Rectal smooth muscle tissue (tissue), 1 donor: ENCODE results near the gene XIST.

Experiments
- H3K27ac ChIP-seq: one replicate; pipeline ENCODE4 v1.7.0; 2013; ENCODE audit warnings: low read depth, low read length, inconsistent platforms
- H3K27me3 ChIP-seq: one replicate; pipeline ENCODE4 v1.7.0; 2013; ENCODE audit warnings: low read length; ENCODE audit not compliant: control insufficient read depth, insufficient read depth
- H3K36me3 ChIP-seq: one replicate; pipeline ENCODE4 v1.7.0; 2013; ENCODE audit warnings: low read length; ENCODE audit not compliant: control insufficient read depth, insufficient read depth
- H3K4me1 ChIP-seq: one replicate; pipeline ENCODE4 v1.7.0; 2013; ENCODE audit warnings: low read length; ENCODE audit not compliant: control insufficient read depth, insufficient read depth
- H3K4me3 ChIP-seq: one replicate; pipeline ENCODE4 v1.7.0; 2013; ENCODE audit warnings: low read length
- H3K9ac ChIP-seq: one replicate; pipeline ENCODE4 v1.7.0; 2013; ENCODE audit warnings: low read length

Gene XIST

DNA sequence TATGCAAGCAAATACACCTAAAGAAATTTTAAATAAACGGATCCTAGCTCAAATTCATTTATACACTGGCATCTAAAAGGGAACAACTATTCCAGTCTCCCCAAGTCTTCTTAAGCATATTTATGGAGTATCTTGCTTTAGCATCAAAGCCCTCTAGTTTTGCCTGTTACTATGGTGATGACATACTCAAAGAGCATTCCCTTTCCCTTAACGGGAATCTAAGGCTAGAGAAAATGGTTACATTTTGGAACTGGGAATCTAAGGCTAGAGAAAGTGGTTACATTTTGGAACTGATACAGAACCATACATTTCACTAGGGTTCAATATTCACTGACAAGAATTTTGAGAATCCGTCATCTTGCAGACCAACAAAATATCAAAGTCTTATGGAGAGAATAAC, 18.3 kb downstream of the XIST start:
- no peaks in the 10 kb centered on the region for H3K27me3 ChIP-seq
- no peaks in the 10 kb centered on the region for H3K4me1 ChIP-seq
- H3K27ac ChIP-seq, result no peak overlapping the region
- H3K9ac ChIP-seq, result no peak overlapping the region
- H3K36me3 ChIP-seq, result peaks cover 5% of the 10 kb centered on the region
- no peak overlapping the region for H3K4me3 ChIP-seq

DNA sequence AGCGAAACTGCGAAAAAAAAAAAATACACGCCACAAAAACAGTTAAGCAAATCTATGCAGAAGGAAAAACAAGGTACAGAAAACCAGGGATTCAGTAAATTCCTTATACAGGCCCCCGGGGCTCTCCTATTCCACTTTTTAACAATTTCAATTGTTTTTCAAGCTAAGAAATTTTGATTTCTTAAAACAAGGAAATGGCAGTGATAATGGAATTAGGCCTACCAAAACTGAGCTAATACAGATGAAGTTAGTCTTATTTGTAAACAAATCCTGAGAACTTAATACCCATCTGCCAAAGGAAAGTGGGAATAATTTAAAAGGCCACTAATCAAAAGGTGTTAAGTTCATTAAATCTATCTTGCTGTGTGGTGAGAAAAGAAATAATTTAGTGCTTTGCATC, 20.2 kb downstream of the XIST start:
- Histone ChIP-seq H3K27me3 (no peaks in the 10 kb centered on the region), H3K9ac (no peak overlapping the region), H3K36me3 (peaks cover 13% of the 10 kb centered on the region), H3K27ac (no peak overlapping the region), H3K4me3 (no peak overlapping the region), H3K4me1 (no peaks in the 10 kb centered on the region)

DNA sequence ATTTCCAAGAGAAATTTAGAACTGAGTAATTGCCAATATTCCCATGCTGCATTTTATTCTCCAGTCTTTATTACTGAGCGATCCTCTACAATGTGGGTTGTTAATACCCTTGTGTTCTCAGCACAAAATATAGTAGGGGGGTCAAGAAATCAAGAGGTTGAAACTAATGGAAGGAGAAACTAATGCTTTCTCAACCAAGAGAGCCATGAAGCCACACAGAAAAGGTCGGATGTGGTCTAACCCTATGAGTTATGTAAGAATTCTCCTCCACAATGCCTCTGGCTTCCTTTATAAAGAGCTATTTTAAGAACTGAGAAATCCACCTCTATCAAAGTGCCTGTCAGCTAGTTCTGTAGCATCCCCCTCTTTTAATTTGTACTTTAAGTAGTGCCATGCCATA, 21.0 kb downstream of the XIST start:
- peaks cover 13% of the 10 kb centered on the region for H3K36me3 ChIP-seq
- no peaks in the 10 kb centered on the region for H3K27me3 ChIP-seq
- H3K4me3 ChIP-seq, result no peak overlapping the region
- no peaks in the 10 kb centered on the region for H3K4me1 ChIP-seq
- no peak overlapping the region for H3K9ac ChIP-seq
- H3K27ac ChIP-seq, result no peak overlapping the region

DNA sequence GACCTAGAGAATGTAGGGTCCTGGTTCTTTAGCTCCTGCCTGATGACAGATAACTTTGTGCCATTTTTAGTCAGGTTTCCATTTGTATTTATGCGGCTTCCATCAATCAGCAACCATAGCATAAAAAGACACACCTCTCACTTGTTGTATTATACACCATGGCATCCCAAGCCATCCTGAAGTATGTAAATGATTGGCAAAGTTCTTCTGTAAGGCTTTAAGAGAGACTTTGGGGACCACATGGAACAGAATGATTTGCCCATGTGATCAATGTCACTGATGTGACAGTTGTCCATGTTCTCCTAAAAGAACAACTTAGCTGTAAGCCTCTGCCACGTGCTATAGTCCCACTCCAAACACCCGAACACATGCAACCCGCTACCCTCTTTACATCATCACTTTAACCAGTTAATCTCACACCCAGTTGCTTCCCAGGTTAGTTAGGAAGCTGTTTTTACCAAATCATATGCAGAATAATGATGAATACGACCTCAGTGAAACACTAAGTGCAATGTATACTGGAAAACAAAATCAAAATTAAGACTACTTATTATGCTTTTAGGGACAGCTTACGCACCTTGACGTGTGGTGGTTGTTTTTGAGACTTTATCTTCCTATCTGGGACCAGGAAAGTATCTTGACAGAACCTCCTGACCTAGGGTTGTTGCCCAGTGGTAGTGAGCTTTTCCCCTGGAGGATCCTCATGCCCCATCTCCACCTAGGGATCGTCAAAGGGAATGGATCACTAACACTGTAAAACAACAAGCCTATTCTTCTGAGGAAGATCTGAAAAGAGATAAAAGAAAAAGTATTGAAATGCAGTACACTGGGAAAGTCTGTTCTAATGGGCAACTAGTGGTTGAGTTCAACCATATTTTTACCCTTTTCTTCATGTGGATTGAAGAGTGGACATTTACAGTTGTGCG, 21.8 kb downstream of the XIST start:
- Histone ChIP-seq H3K27ac (no peak overlapping the region), H3K9ac (no peak overlapping the region), H3K4me1 (no peaks in the 10 kb centered on the region), H3K36me3 (peaks cover 13% of the 10 kb centered on the region), H3K4me3 (no peak overlapping the region), H3K27me3 (no peaks in the 10 kb centered on the region)

DNA sequence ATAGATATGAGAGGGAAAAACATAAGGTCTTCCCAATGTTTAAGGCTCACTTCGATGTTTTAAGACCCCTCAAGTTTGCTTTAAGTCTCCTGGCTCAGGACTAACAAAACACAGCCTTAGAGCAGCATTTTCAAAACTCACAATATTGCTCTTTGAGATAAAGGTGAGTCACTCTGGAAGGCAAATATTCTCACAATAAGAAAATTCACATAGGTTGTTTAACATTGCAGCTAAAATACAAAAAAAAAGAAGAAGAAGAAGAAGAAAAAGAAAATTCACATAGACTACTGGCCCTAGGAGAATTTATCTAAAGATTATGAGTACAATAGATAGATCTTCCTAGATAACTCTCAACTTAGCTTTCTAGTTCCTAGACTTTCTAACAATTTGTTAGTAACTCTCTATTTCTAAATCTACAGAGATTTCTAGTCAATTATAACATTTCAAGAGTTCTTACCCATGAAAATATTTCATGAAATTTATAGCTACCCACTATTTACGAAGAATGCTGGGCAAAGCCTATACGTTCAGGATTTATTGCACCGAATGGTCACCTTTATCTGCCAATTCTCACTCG, 22.5 kb downstream of the XIST start:
- Histone ChIP-seq H3K9ac (no peak overlapping the region), H3K36me3 (peaks cover 13% of the 10 kb centered on the region)

DNA sequence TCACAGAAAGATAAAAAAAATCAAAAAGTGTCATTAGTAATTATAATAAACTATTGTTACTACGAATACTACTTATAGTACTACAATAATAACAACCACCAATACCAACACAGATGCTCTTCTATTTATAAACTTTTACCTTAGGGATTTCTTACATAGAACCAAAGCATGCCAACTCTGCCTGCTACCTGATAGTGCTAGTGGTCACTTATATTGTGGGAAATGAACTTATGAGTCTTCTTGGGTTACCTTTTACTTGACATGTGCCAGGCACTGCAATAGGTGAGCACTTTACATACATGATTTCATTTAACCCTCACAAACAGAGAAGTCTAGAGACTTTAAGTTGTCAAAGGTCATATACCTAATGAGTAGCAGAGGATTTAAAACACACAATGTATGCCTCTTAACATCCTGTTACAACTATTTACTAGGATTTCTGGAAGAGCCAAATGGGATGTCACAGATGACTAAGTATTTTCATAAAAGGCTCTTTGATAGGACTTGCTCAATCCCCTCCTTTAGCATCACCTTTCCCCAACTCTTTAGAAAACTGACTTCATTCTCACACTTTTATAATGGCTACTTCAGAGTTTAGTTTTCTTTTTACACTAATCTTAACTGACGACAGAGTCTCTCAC, 24.3 kb downstream of the XIST start:
- Histone ChIP-seq H3K36me3 (peaks cover 13% of the 10 kb centered on the region), H3K27me3 (no peaks in the 10 kb centered on the region), H3K9ac (no peak overlapping the region), H3K4me1 (no peaks in the 10 kb centered on the region), H3K4me3 (no peak overlapping the region), H3K27ac (no peak overlapping the region)

More for the DNA sequence above, 22.5 kb downstream of the XIST start:
- no peak overlapping the region for H3K4me3 ChIP-seq
- H3K27me3 ChIP-seq, result no peaks in the 10 kb centered on the region
- H3K27ac ChIP-seq, result no peak overlapping the region
- H3K4me1 ChIP-seq, result no peaks in the 10 kb centered on the region

DNA sequence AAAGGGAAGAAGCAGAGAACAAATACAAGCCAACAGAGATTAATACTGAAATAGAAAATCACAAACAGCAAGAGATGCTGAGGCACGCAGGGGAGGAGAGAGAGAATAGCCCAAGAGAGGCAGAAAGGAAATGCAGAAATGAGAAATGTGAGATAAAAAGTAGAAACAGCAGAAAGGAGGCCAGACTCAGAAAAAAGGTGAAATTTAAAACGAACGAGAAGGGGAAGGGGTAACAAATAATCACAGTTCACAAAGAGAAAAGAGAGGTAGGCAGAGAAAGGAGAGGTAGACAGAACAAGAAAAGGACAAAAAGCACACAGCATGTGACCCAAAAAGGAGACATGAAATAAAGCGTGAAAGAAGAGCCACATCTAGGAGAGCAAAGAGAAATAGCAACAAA, 25.1 kb downstream of the XIST start:
- Histone ChIP-seq H3K4me3 (no peak overlapping the region), H3K27ac (no peak overlapping the region), H3K9ac (no peak overlapping the region), H3K27me3 (no peaks in the 10 kb centered on the region), H3K4me1 (no peaks in the 10 kb centered on the region), H3K36me3 (peaks cover 13% of the 10 kb centered on the region)

DNA sequence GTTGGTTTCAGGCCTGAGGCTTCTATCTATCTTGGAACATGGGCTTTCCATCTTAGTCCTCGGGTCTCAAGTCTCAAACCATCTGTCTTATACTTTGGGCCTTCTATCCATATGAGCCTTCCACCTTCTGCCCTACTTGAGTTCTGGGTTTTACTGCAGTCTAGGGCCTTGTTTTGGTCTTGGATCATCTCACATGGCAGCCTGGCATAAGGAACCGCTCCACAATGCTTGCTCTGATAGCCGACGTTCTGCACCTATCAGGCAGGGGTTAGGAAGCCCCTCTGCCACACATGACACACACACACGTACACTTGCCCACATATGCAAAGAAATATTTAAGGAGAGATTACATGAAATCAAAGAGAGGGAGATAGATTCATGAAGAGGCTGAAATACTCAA, 25.5 kb downstream of the XIST start:
- Histone ChIP-seq H3K27ac (no peak overlapping the region), H3K36me3 (peaks cover 13% of the 10 kb centered on the region), H3K27me3 (no peaks in the 10 kb centered on the region), H3K4me3 (no peak overlapping the region), H3K9ac (no peak overlapping the region), H3K4me1 (no peaks in the 10 kb centered on the region)

DNA sequence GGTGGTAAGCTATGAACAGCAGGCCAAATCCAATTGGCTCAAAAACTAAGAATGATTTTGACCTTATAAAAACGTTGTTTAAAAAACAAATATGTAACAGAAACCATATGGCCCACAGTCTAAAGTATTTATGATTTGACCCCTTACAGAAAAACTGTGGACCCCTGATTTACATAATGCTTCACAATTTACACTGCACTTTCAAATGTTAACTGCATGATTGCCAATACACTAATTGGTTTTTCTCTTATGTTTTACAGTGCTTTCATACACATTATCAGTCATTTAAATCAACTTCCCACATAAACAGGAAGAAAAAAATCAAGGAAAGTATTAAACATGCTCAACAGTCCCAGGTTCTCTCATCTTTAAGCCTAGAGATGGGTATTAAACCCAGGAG, 26.9 kb downstream of the XIST start:
- Histone ChIP-seq H3K9ac (no peak overlapping the region), H3K36me3 (peaks cover 9% of the 10 kb centered on the region), H3K4me3 (no peak overlapping the region), H3K4me1 (no peaks in the 10 kb centered on the region), H3K27ac (no peak overlapping the region), H3K27me3 (no peaks in the 10 kb centered on the region)

DNA sequence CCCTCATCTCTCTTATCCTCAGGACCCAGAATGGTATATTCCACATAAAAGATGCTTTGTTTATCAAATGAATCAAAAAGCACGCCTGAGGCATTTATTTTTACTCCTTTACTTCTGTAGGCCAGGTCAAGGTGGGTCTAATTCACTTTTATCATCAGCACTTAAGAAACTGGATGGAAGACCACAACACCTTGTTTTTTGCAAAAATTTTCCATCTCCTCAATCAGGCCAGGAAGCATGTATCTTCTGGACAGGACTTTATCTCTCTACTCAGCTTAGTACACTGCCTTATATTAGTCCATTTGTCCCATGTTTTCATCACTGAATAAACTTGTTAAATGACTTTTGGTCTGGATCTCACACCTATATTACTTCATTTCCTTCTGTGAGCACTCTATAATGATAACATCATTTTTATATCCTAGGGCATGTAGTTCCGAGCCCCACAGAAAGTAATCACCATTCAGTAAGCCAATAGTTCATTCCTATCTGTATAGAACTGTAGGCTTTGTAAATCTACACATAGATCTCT, 29.0 kb downstream of the XIST start:
- Histone ChIP-seq H3K4me3 (no peak overlapping the region), H3K27me3 (no peaks in the 10 kb centered on the region), H3K27ac (no peak overlapping the region), H3K9ac (no peak overlapping the region), H3K4me1 (no peaks in the 10 kb centered on the region), H3K36me3 (peaks cover 4% of the 10 kb centered on the region)

DNA sequence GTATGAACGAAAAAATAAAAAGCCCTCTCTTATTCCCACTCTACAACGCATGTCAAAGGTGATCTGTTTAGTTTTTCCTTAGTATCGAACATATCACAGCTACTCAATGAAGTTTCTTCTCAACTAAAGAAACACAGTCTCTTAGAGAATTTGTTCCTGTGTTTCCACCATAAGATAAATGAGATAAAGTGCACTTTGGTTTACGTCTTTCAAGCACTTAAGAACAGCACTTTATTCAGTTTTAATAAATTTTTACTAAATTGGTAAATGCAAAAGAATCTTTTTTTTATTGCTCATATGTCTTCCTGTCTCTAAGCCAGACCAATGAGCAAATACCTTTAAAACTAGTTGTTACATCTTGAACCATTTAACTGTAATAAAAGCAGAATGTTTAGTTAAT, 29.7 kb downstream of the XIST start:
- no peaks in the 10 kb centered on the region for H3K36me3 ChIP-seq
- H3K27me3 ChIP-seq, result no peaks in the 10 kb centered on the region
- no peak overlapping the region for H3K9ac ChIP-seq
- no peak overlapping the region for H3K4me3 ChIP-seq
- no peaks in the 10 kb centered on the region for H3K4me1 ChIP-seq
- H3K27ac ChIP-seq, result no peak overlapping the region

DNA sequence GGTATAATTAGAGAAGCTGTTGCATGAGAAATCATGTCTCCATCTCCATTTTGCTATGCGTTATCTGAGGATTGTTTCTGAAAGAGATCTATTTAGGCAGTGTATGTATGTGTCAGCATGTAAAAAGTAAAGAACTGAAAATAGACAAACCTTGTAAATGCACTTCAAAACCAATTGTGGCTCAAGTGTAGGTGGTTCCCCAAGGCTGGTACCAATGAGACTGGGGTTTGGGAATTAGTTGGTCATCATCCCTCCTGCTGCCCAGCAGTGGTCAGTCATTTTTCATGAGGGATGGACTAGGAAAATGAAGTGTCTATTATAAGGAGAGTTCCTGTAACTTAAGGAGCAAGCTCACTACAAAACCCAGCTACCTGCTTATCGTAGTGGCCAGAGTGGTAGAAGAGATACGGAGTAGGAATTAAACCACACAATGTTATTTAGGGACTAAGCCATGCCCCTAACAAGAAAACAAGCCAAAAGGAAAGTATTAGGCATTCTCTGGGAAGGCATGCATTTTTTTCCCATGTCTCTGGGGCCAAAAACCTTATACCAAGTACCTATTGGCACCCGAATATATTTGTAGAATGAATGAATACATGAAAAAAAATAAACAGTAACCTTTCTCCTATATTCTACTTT, 30.5 kb downstream of the XIST start:
- no peak overlapping the region for H3K4me3 ChIP-seq
- H3K4me1 ChIP-seq, result no peaks in the 10 kb centered on the region
- no peaks in the 10 kb centered on the region for H3K36me3 ChIP-seq
- no peaks in the 10 kb centered on the region for H3K27me3 ChIP-seq
- no peak overlapping the region for H3K9ac ChIP-seq
- H3K27ac ChIP-seq, result no peak overlapping the region
